PC-3 (cell line): ENCODE results near the gene SPANXN4.

Experiments
- CTCF ChIP-seq: fragments of 300-600 bp; sonication (generic); conservative IDR thresholded peaks from 2 replicates; pipeline ENCODE4 v1.5.1; 2017; ENCODE audit warnings: antibody characterized with exemption, low read depth, mild to moderate bottlenecking, low read length
- EZH2 ChIP-seq: fragments of 300-600 bp; sonication (generic); IDR thresholded peaks from one replicate; pipeline ENCODE4 v1.6.1; 2017; ENCODE audit warnings: antibody characterized with exemption, mild to moderate bottlenecking, low read length; ENCODE audit not compliant: unreplicated experiment

- TF ChIP-seq CTCF (no peak), EZH2 (no peak)
Measured at GRCh38 chrX:143002206-143002605, 23.5 kb upstream of the SPANXN4 start.
